Common myeloid progenitor, CD34-positive (primary cell): Measurements from ENCODE around the gene ROCK2.

ENCODE experiments used
- CTCF ChIA-PET: fragments of 350-600 bp; sonication (Branson Sonifier 250); formaldehyde crosslinking; loops from one replicate; lab custom pipeline; 2021; ENCODE audit warnings: antibody characterized with exemption; lab: Charles Lee
- POLR2A ChIA-PET: fragments of 350-600 bp; sonication (Branson Sonifier 250); formaldehyde crosslinking; loops from one replicate; lab custom pipeline; 2021; ENCODE audit warnings: antibody characterized with exemption; lab: Charles Lee
- DNase-seq, 3 donors: peaks; one replicate each; pipeline versions ENCODE4 v3.0.0 to v3.0.0-alpha.2; 2013
- H3K27ac ChIP-seq, 2 experiments: 1 replicate in 1 of 2; 2 replicates in 1 of 2; pipeline ENCODE4 v1.7.0; 2013; ENCODE audit warnings: inconsistent platforms in 2 of 2, low read length in 2 of 2, mild to moderate bottlenecking in 2 of 2, low read depth in 1 of 2, moderate library complexity in 1 of 2; ENCODE audit not compliant: severe bottlenecking in 2 of 2, insufficient read depth in 1 of 2, poor library complexity in 1 of 2
- H3K27me3 ChIP-seq, 5 experiments: replicated peaks in 2 of 5; 1 replicate in 3 of 5; 2 replicates in 2 of 5; pipeline versions ENCODE4 v1.6.1 to v1.7.0; 2013; ENCODE audit warnings: low read length in 4 of 5, mild to moderate bottlenecking in 2 of 5, moderate library complexity in 2 of 5, inconsistent platforms in 1 of 5; ENCODE audit not compliant: insufficient read depth in 5 of 5, control insufficient read depth in 4 of 5
- H3K36me3 ChIP-seq, 4 experiments: 1 replicate in 2 of 4; 2 replicates in 2 of 4; pipeline versions ENCODE4 v1.6.1 to v1.7.0; 2013; ENCODE audit warnings: low read length in 3 of 4, control low read depth in 1 of 4, mild to moderate bottlenecking in 1 of 4; ENCODE audit not compliant: control insufficient read depth in 4 of 4, insufficient read depth in 4 of 4
- H3K4me1 ChIP-seq, 4 experiments: 1 replicate in 3 of 4; 2 replicates in 1 of 4; pipeline versions ENCODE4 v1.6.1 to v1.7.1; 2013; ENCODE audit warnings: low read length in 3 of 4, mild to moderate bottlenecking in 3 of 4, control low read depth in 1 of 4, inconsistent platforms in 1 of 4, moderate library complexity in 1 of 4; ENCODE audit not compliant: control insufficient read depth in 4 of 4, insufficient read depth in 4 of 4; ENCODE audit errors: control extremely low read depth in 1 of 4
- H3K4me3 ChIP-seq, 7 experiments: 1 replicate in 4 of 7; 2 replicates in 3 of 7; pipeline versions ENCODE4 v1.5.1 to v1.7.0; 2013; ENCODE audit warnings: mild to moderate bottlenecking in 7 of 7, low read length in 6 of 7, moderate library complexity in 6 of 7, inconsistent platforms in 2 of 7, low read depth in 2 of 7, control low read depth in 1 of 7; ENCODE audit not compliant: insufficient read depth in 4 of 7, control insufficient read depth in 1 of 7; ENCODE audit errors: extremely low read depth in 1 of 7
- H3K9me3 ChIP-seq, 5 experiments: 1 replicate in 4 of 5; 2 replicates in 1 of 5; pipeline versions ENCODE4 v1.6.1 to v1.7.1; 2013; ENCODE audit warnings: low read length in 4 of 5, mild to moderate bottlenecking in 2 of 5, inconsistent platforms in 1 of 5, low read depth in 1 of 5, moderate library complexity in 1 of 5; ENCODE audit not compliant: control insufficient read depth in 4 of 5, insufficient read depth in 2 of 5; ENCODE audit errors: control extremely low read depth in 1 of 5
- WGBS: methylation state at CpG from one replicate; pipeline ENCODE4 v1.1.5; 2013; ENCODE audit not compliant: insufficient coverage; 5-methylcytosine and 5-hydroxymethylcytosine counted together

The ROCK2 gene

GRCh38 chr2:11146076-11146475 lies 198.4 kb downstream of the ROCK2 start:
- no peak overlapping the region for H3K27ac ChIP-seq
- H3K4me3 ChIP-seq = no peak overlapping the region
- H3K27me3 ChIP-seq = no peaks in the 10 kb centered on the region
- WGBS = 90% methylated on average over 2 of the region's 3 CpGs
- H3K9me3 ChIP-seq = peaks cover 0 to 4% (median 0%) of the 10 kb centered on the region in 5 experiments
- ChIA-PET CTCF (interaction anchor here (0.7 to 1.6 kb wide), 3 partner anchors 12 to 327 kb away, joined by 3 to 8 read pairs (median 3); a partner anchor contains a TSS), POLR2A (no interaction called here)
- H3K36me3 ChIP-seq = no peaks in the 10 kb centered on the region
- DNase-seq = no peak
- peaks cover 0 to 4% (median 0%) of the 10 kb centered on the region in 4 experiments for H3K4me1 ChIP-seq

GRCh38 chr2:11145350-11145749 lies 199.1 kb downstream of the ROCK2 start:
- no CpG with 5 or more reads among the region's 1 CpG for WGBS
- POLR2A ChIA-PET = no interaction called here
- CTCF ChIA-PET = interaction anchor here (0.7 to 1.6 kb wide), 2 partner anchors 12 to 13 kb away, joined by 3 to 8 read pairs; a partner anchor contains a TSS
- Histone ChIP-seq H3K4me3 (no peak overlapping the region), H3K4me1 (peaks cover 0 to 4% (median 0%) of the 10 kb centered on the region in 4 experiments), H3K36me3 (no peaks in the 10 kb centered on the region), H3K27ac (no peak overlapping the region), H3K9me3 (peaks cover 0 to 4% (median 0%) of the 10 kb centered on the region in 5 experiments), H3K27me3 (no peaks in the 10 kb centered on the region)
- DNase-seq = no peak

- Histone ChIP-seq H3K27me3 (no peaks in the 10 kb centered on the region), H3K36me3 (no peaks in the 10 kb centered on the region), H3K4me3 (no peak overlapping the region), H3K9me3 (peaks cover 0 to 4% (median 0%) of the 10 kb centered on the region in 5 experiments), H3K27ac (no peak overlapping the region), H3K4me1 (peaks cover 0 to 4% (median 0%) of the 10 kb centered on the region in 4 experiments)
- ChIA-PET CTCF (interaction anchor here (0.8 to 1.0 kb wide), 2 partner anchors 11 to 12 kb away, joined by 3 to 5 read pairs; partner anchors contain the start of gene SLC66A3), POLR2A (no interaction called here)
- 95% methylated on average over 6 of the region's 6 CpGs for WGBS
- DNase-seq = no peak
Observed at GRCh38 chr2:11144738-11145079, 199.7 kb downstream of the ROCK2 start.

GRCh38 chr2:11144077-11144737 lies 200.2 kb downstream of the ROCK2 start:
- Histone ChIP-seq H3K4me1 (peaks cover 0 to 4% (median 0%) of the 10 kb centered on the region in 4 experiments), H3K36me3 (no peaks in the 10 kb centered on the region), H3K27me3 (no peaks in the 10 kb centered on the region), H3K9me3 (peaks cover 0 to 4% (median 0%) of the 10 kb centered on the region in 5 experiments), H3K4me3 (no peak overlapping the region), H3K27ac (no peak overlapping the region)
- CTCF ChIA-PET = interaction anchor here (0.8 to 1.4 kb wide), 3 partner anchors 11 to 312 kb away, joined by 3 to 5 read pairs (median 3); partner anchors contain the start of gene SLC66A3
- whole genome bisulfite sequencing = 96% methylated on average over 7 of the region's 7 CpGs
- POLR2A ChIA-PET = no interaction called here
- DNase-seq = no peak

GRCh38 chr2:11142987-11143386 lies 201.4 kb downstream of the ROCK2 start:
- no peak overlapping the region for H3K4me3 ChIP-seq
- H3K27me3 ChIP-seq = no peaks in the 10 kb centered on the region
- peaks cover 0 to 4% (median 0%) of the 10 kb centered on the region in 5 experiments for H3K9me3 ChIP-seq
- ChIA-PET POLR2A (no interaction called here), CTCF (interaction anchor here (1.4 to 1.9 kb wide), 2 partner anchors 10 to 311 kb away, joined by 3 to 8 read pairs; a partner anchor contains a TSS)
- H3K4me1 ChIP-seq = peaks cover 0 to 4% (median 0%) of the 10 kb centered on the region in 4 experiments
- WGBS = 100% methylated on average over 3 of the region's 6 CpGs
- no peaks in the 10 kb centered on the region for H3K36me3 ChIP-seq
- no peak for DNase-seq
- no peak overlapping the region for H3K27ac ChIP-seq

GRCh38 chr2:11142330-11142729 lies 202.1 kb downstream of the ROCK2 start:
- Histone ChIP-seq H3K4me1 (peaks cover 0 to 4% (median 0%) of the 10 kb centered on the region in 4 experiments), H3K27me3 (no peaks in the 10 kb centered on the region), H3K4me3 (no peak overlapping the region), H3K27ac (no peak overlapping the region), H3K9me3 (peaks cover 0 to 2% (median 0%) of the 10 kb centered on the region in 5 experiments), H3K36me3 (no peaks in the 10 kb centered on the region)
- CTCF ChIA-PET = interaction anchor here (1.9 kb wide), 1 partner anchor 9 kb away, joined by 8 read pairs; a partner anchor contains a TSS
- DNase-seq = no peak
- POLR2A ChIA-PET = no interaction called here
- 89% methylated on average over 3 of the region's 3 CpGs for WGBS

GRCh38 chr2:11141319-11141718 lies 203.1 kb downstream of the ROCK2 start:
- H3K4me1 ChIP-seq = peaks cover 0 to 4% (median 0%) of the 10 kb centered on the region in 4 experiments
- no peaks in the 10 kb centered on the region for H3K9me3 ChIP-seq
- no peaks in the 10 kb centered on the region for H3K36me3 ChIP-seq
- H3K27me3 ChIP-seq = no peaks in the 10 kb centered on the region
- H3K4me3 ChIP-seq = no peak overlapping the region
- H3K27ac ChIP-seq = no peak overlapping the region
- CTCF ChIA-PET = no interaction called here
- no peak for DNase-seq
- POLR2A ChIA-PET = no interaction called here
- 100% methylated on average over 3 of the region's 4 CpGs for WGBS
